Measurements from ENCODE around the gene FBN2.

Gene FBN2

GRCh38 chr5:128414469-128414868 is 123.6 kb downstream of the FBN2 start:
- TF ChIP-seq TCF12 (IDR thresholded peaks at IDR 0.05; ENCODE audit: low read depth) (no peak), EGR1 (IDR thresholded peaks at IDR 0.05) (no peak), RAD21 (IDR thresholded peaks at IDR 0.05; ENCODE audit: low read depth) (no peak), YY1 (IDR thresholded peaks at IDR 0.05; ENCODE audit: low read depth) (no peak), USF1 (IDR thresholded peaks at IDR 0.05) (no peak), EP300 (IDR thresholded peaks at IDR 0.05; ENCODE audit: borderline replicate concordance) (no peak), REST (IDR thresholded peaks at IDR 0.05; ENCODE audit: low read depth) (no peak), TAF1 (IDR thresholded peaks at IDR 0.05; ENCODE audit: low read depth) (no peak), FOXM1 (IDR thresholded peaks at IDR 0.05; ENCODE audit: borderline replicate concordance, low read depth) (no peak), CREB1 (IDR thresholded peaks at IDR 0.05; ENCODE audit: low read depth) (no peak), NFIC (IDR thresholded peaks at IDR 0.05) (no peak), TEAD4 (IDR thresholded peaks at IDR 0.05) (no peak), ZBTB7A (IDR thresholded peaks at IDR 0.05; ENCODE audit: low read depth) (no peak), CEBPB (IDR thresholded peaks at IDR 0.05) (no peak)
- TF ChIP-seq, protein P1, sequence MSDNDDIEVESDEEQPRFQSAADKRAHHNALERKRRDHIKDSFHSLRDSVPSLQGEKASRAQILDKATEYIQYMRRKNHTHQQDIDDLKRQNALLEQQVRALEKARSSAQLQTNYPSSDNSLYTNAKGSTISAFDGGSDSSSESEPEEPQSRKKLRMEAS (IDR thresholded peaks at IDR 0.05), result no peak

- TF ChIP-seq REST (IDR thresholded peaks at IDR 0.05; ENCODE audit: low read depth) (no peak), TAF1 (IDR thresholded peaks at IDR 0.05; ENCODE audit: low read depth) (no peak), FOXM1 (IDR thresholded peaks at IDR 0.05; ENCODE audit: borderline replicate concordance, low read depth) (no peak), RAD21 (IDR thresholded peaks at IDR 0.05; ENCODE audit: low read depth) (no peak), CEBPB (IDR thresholded peaks at IDR 0.05) (no peak), TCF12 (IDR thresholded peaks at IDR 0.05; ENCODE audit: low read depth) (no peak), YY1 (IDR thresholded peaks at IDR 0.05; ENCODE audit: low read depth) (no peak), NFIC (IDR thresholded peaks at IDR 0.05) (no peak), TEAD4 (IDR thresholded peaks at IDR 0.05) (no peak), EP300 (IDR thresholded peaks at IDR 0.05; ENCODE audit: borderline replicate concordance) (no peak), EGR1 (IDR thresholded peaks at IDR 0.05) (no peak), CREB1 (IDR thresholded peaks at IDR 0.05; ENCODE audit: low read depth) (no peak), USF1 (IDR thresholded peaks at IDR 0.05) (no peak), ZBTB7A (IDR thresholded peaks at IDR 0.05; ENCODE audit: low read depth) (no peak)
- TF ChIP-seq, protein P1 (IDR thresholded peaks at IDR 0.05), result no peak
Measured at GRCh38 chr5:128413356-128413755, 124.7 kb downstream of the FBN2 start.

- TF ChIP-seq FOXM1 (IDR thresholded peaks at IDR 0.05; ENCODE audit: borderline replicate concordance, low read depth) (no peak), EP300 (IDR thresholded peaks at IDR 0.05; ENCODE audit: borderline replicate concordance) (no peak), TCF12 (IDR thresholded peaks at IDR 0.05; ENCODE audit: low read depth) (no peak), USF1 (IDR thresholded peaks at IDR 0.05) (no peak), NFIC (IDR thresholded peaks at IDR 0.05) (no peak), RAD21 (IDR thresholded peaks at IDR 0.05; ENCODE audit: low read depth) (no peak), CEBPB (IDR thresholded peaks at IDR 0.05) (no peak), TEAD4 (IDR thresholded peaks at IDR 0.05) (no peak), EGR1 (IDR thresholded peaks at IDR 0.05) (no peak), ZBTB7A (IDR thresholded peaks at IDR 0.05; ENCODE audit: low read depth) (no peak), REST (IDR thresholded peaks at IDR 0.05; ENCODE audit: low read depth) (no peak)
- TF ChIP-seq, protein P1 (IDR thresholded peaks at IDR 0.05), result no peak
Measured at GRCh38 chr5:128412145-128412930, 125.7 kb downstream of the FBN2 start.
